Measurements from ENCODE around the gene QRICH1. TPM values are rescaled to one million over a fixed set of nuclear protein-coding genes. Genes with fewer than 3 reads are reported as not detected.

Gene QRICH1
- polyA plus RNA-seq, 3 donors = 9.3 to 150 (median 16.1) TPM

GRCh38 chr3:49104427-49105291 is 10.8 kb upstream of the QRICH1 start, which contains the start of gene QARS1:
QARS1 (minus strand) TSS chr3:49104757; CDS start chr3:49104733, 24 bp downstream.
- H3K27ac Mint-ChIP-seq = peak within 1 kb of the TSS; percentile 93 to 97 (median 95)
- peak; percentile 77 to 89 (median 84) for DNase-seq
- peak within 1 kb of the TSS; percentile 95 to 98 for H3K4me3 Mint-ChIP-seq
- Histone ChIP-seq H3K27ac (ENCODE audit: low read depth in 1 of 2, low read length in 2 of 2) (peak within 1 kb of the TSS; percentile 58 to 86), H2AFZ (ENCODE audit: insufficient read depth, low read depth, low read length, poor library complexity, severe bottlenecking) (peak within 1 kb of the TSS; percentile 90), H3K27me3 (ENCODE audit: control insufficient read depth in 2 of 2, insufficient read depth in 2 of 2, low read length in 2 of 2) (no peaks in the 10 kb centered on the region), H4K20me1 (ENCODE audit: insufficient read depth, low read length) (no peaks in the 10 kb centered on the region), H3K9ac (ENCODE audit: insufficient read depth, low read length, poor library complexity, severe bottlenecking) (peak within 1 kb of the TSS; percentile 88), H3K4me2 (replicated peaks; ENCODE audit: extremely low read depth, low read length, poor library complexity, severe bottlenecking) (peak within 1 kb of the TSS; percentile 85), H3K4me1 (ENCODE audit: control insufficient read depth in 1 of 2, insufficient read depth in 2 of 2, low read length in 2 of 2) (peaks cover 14 to 28% of the 10 kb centered on the region in 2 donors), H3K4me3 (replicated peaks in 1 of 3; ENCODE audit: low read depth in 2 of 3, low read length in 3 of 3) (peak within 1 kb of the TSS; percentile 80 to 92 (median 84)), H3K9me3 (replicated peaks in 1 of 2; ENCODE audit: control insufficient read depth in 1 of 2, insufficient read depth in 1 of 2, low read length in 2 of 2) (no peaks in the 10 kb centered on the region), H3K79me2 (ENCODE audit: insufficient read depth, low read length) (peaks cover 21% of the 10 kb centered on the region), H3K36me3 (replicated peaks in 1 of 2; ENCODE audit: control insufficient read depth in 1 of 2, insufficient read depth in 2 of 2, low read length in 2 of 2) (peaks cover 47 to 66% of the 10 kb centered on the region in 2 donors)
- H3K4me1 Mint-ChIP-seq = peaks cover 25% of the 10 kb centered on the region
- WGBS (ENCODE audit: insufficient coverage) = 4% methylated on average over 33 of the region's 50 CpGs
- TF ChIP-seq, protein P1, sequence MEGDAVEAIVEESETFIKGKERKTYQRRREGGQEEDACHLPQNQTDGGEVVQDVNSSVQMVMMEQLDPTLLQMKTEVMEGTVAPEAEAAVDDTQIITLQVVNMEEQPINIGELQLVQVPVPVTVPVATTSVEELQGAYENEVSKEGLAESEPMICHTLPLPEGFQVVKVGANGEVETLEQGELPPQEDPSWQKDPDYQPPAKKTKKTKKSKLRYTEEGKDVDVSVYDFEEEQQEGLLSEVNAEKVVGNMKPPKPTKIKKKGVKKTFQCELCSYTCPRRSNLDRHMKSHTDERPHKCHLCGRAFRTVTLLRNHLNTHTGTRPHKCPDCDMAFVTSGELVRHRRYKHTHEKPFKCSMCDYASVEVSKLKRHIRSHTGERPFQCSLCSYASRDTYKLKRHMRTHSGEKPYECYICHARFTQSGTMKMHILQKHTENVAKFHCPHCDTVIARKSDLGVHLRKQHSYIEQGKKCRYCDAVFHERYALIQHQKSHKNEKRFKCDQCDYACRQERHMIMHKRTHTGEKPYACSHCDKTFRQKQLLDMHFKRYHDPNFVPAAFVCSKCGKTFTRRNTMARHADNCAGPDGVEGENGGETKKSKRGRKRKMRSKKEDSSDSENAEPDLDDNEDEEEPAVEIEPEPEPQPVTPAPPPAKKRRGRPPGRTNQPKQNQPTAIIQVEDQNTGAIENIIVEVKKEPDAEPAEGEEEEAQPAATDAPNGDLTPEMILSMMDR (IDR thresholded peaks at IDR 0.05) = no peak
- peaks cover 55 to 63% of the 10 kb centered on the region in 2 donors for H3K36me3 Mint-ChIP-seq
- H3K9me3 Mint-ChIP-seq = peaks cover 0 to 3% (median 0%) of the 10 kb centered on the region in 7 donors
- intact Hi-C loops (cut with micrococcal nuclease) = loop anchor here in 1 of 2 donors (1.0 kb wide), 1 partner anchor 10 kb away; the partner anchor contains the start of gene QRICH1
- peaks cover 0 to 2% (median 1%) of the 10 kb centered on the region in 3 donors for H3K27me3 Mint-ChIP-seq (ENCODE audit: low read depth in 3 of 3)

DNA sequence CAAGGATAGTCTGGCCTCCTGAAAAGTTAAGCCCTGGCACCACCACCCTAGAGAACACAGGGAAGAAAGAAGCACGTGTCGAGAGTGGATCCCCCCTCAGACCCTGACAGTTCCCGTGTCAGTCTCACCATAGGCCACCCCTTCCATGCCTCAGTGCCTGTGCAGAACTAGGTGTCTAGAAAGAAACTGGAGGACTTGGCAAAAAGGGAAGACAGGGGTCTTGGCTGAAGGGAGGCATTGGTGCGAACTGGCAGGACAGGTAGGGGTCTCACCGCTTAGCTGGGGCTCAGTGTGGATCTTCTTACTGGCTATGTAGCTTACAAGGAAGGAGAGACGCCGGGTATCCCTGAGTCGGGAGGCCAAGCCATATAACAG is 10.2 kb upstream of the QRICH1 start:
- no peaks in the 10 kb centered on the region for H3K9me3 ChIP-seq (replicated peaks in 1 of 2; ENCODE audit: control insufficient read depth in 1 of 2, insufficient read depth in 1 of 2, low read length in 2 of 2)
- H3K27me3 ChIP-seq (ENCODE audit: control insufficient read depth in 2 of 2, insufficient read depth in 2 of 2, low read length in 2 of 2) = no peaks in the 10 kb centered on the region
- H3K4me1 ChIP-seq (ENCODE audit: control insufficient read depth in 1 of 2, insufficient read depth in 2 of 2, low read length in 2 of 2) = peaks cover 14 to 28% of the 10 kb centered on the region in 2 donors
- peak overlapping the region; percentile 80 to 92 (median 84) for H3K4me3 ChIP-seq (replicated peaks in 1 of 3; ENCODE audit: low read depth in 2 of 3, low read length in 3 of 3)
- Mint-ChIP-seq H3K9me3 (peaks cover 0 to 3% (median 0%) of the 10 kb centered on the region in 7 donors), H3K4me1 (peaks cover 25% of the 10 kb centered on the region), H3K4me3 (peak overlapping the region; percentile 95 to 98), H3K27ac (peak overlapping the region; percentile 93 to 97 (median 95)), H3K27me3 (ENCODE audit: low read depth in 3 of 3) (peaks cover 0 to 2% (median 1%) of the 10 kb centered on the region in 3 donors), H3K36me3 (peaks cover 55 to 64% of the 10 kb centered on the region in 2 donors)
- DNase-seq = peak in 1 of 3 donors; percentile 7
- H3K27ac ChIP-seq (ENCODE audit: low read depth in 1 of 2, low read length in 2 of 2) = peak overlapping the region; percentile 58 to 86
- H2AFZ ChIP-seq (ENCODE audit: insufficient read depth, low read depth, low read length, poor library complexity, severe bottlenecking) = peak overlapping the region; percentile 90
- WGBS (ENCODE audit: insufficient coverage) = 0% methylated on average over 6 of the region's 8 CpGs
- H3K4me2 ChIP-seq (replicated peaks; ENCODE audit: extremely low read depth, low read length, poor library complexity, severe bottlenecking) = peak overlapping the region; percentile 85
- intact Hi-C loops (cut with micrococcal nuclease) = loop anchor here in 1 of 2 donors (1.0 kb wide), 1 partner anchor 10 kb away; the partner anchor contains the start of gene QRICH1
- TF ChIP-seq, protein P1 (IDR thresholded peaks at IDR 0.05) = no peak
- H3K9ac ChIP-seq (ENCODE audit: insufficient read depth, low read length, poor library complexity, severe bottlenecking) = peak overlapping the region; percentile 88
- H4K20me1 ChIP-seq (ENCODE audit: insufficient read depth, low read length) = no peaks in the 10 kb centered on the region
- H3K36me3 ChIP-seq (replicated peaks in 1 of 2; ENCODE audit: control insufficient read depth in 1 of 2, insufficient read depth in 2 of 2, low read length in 2 of 2) = peaks cover 47 to 66% of the 10 kb centered on the region in 2 donors
- H3K79me2 ChIP-seq (ENCODE audit: insufficient read depth, low read length) = peaks cover 21% of the 10 kb centered on the region

Data from CD14-positive monocyte (primary cell).